HG03575 (cell line): ENCODE results near the gene MEOX2.

Experiments
- ATAC-seq: cut with Tn5 transposase; IDR thresholded peaks from one replicate; pipeline ENCODE4 v1.9.1; 2021; ENCODE audit not compliant: unreplicated experiment, insufficient number of reproducible peaks, low FRiP score; ENCODE audit errors: extremely low read depth

MEOX2 gene

DNA sequence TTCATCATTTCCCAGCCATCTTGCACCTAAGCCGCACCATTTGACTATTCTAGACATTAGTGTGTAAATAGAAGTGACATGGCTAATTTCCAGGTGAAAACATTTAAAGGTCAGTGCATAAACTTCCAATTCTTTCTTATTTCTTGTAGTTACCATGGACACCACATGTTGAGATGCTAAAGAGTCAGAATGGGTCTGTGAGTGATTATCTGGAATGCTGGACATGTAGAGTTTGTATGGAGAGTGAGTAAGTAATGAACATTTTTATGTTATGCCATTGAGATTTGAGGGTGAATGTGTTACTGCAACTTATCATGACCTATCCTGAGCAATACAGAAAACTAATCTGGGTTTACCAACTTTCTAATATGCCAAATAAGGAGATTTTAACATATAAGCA lies 60.4 kb downstream of the MEOX2 start:
- ATAC-seq = no peak

DNA sequence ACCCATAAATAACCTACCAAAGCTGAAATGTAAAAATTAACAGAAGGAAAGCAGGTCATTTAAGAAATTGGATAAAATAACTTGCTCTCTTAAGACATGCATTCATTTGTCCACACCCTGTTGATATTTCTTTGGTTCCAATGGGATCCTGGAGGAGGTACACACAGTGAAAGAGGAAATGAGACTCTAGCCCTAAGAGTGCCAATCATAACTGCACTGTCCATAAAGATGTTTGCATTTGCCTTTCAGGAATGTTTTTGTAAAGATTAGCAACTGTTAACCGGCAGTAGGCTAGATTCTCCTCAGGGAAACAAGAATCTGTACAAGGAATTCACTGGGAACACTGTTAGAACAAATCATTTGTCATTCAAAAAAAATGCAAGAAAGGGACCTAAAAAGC lies 61.0 kb downstream of the MEOX2 start:
- ATAC-seq = no peak

DNA sequence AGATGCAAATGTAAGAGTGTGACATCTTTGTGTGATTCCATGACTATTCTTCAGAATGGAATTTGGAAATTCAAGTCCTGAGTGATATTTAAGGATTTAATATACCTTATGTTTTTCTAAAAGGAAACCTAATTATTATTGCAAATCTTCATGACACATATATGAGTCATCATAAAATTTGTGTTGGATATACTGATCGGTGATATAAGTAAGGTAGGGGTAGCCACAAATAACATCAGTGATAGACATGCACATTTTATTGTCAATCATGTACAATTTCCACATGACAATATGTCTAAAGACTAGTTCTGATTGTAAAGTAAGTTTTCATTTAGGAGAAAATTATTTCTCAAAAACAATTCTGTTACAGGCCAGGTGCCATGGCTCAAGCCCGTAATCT lies 65.0 kb downstream of the MEOX2 start:
- no peak for ATAC-seq

DNA sequence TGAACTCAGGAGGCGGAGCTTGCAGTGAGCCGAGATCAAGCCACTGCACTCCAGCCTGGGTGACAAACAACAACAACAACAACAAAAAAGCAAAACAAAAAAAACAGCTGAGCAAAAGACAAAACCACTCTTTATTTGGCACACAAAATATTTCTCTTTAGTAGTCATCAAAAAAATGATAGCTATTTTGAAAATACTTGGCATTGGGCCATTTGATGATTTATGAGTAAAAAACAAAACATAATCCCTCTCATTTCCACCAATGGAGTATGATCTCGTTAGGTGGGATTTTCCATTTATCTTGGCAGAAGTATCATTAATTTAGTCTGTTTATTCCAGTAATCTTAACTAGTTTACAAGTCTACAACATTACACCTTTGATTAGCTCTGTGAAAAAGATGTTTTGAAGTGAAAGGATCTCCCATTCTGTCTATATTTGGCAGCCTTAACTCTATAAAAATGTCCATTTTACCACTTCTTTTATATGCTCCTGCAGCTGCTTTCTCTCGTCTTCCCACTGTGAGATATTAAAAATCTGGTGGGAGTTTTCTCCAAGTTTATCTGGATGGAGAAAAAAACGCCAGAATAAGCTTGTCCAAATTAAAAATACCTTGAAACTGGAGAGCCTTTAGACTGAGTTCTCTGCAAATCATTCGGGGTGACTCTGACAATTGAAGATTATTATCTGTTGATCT lies 65.8 kb downstream of the MEOX2 start:
- no peak for ATAC-seq

DNA sequence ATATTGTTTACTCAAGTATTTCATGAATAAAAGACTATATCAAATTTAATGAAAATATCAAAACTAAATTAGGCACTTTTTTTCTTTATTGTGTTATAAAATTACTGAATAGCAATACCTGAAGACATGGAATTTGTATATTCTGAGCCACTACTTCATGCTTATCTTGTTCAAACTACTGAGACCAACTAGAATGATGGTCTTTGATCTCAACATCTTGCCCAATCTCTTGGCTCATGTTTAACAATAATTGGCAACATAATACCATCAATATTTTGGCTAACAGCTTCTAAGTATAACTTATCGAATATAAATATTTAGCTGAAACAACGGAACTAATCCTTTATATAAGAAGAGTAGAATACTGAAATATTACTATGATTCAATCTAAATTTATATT lies 68.2 kb downstream of the MEOX2 start:
- ATAC-seq = no peak

DNA sequence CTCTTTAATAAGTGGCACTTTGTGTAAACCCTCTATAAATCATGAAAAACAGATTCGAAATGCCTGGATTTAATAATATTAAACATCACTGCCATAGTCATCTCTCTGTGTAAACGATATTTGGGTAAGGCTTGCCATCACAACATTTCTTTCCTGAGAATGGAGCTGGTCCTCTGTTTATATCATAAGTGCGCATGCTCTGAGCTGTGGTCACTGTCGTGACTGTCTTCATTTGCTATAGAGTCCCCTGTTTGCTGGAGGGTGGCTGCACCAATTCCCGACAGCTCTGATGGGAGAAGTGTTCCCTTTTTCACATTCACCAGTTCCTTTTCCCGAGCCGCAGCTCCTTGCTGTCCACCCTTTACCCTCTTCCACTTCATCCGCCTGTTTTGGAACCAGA lies 74.3 kb downstream of the MEOX2 start:
- ATAC-seq = no peak

DNA sequence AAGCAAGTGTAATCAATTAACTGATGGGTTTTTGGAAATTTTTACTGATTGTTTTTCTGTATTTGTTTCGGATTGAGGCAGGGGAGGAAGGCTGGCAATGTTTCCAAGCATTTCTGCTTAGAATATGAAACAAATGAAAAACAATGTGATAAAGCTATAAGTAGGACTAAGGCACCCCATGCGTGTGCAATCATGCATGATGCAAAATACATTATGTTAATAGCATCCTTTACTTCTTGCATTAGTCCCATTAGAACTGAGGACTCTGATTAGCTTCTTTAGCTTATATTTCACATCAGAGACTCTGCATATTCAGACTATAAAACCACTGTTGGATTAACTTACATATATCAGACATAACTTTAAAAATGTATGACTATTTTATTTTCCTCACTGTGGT lies 76.0 kb downstream of the MEOX2 start:
- no peak for ATAC-seq

DNA sequence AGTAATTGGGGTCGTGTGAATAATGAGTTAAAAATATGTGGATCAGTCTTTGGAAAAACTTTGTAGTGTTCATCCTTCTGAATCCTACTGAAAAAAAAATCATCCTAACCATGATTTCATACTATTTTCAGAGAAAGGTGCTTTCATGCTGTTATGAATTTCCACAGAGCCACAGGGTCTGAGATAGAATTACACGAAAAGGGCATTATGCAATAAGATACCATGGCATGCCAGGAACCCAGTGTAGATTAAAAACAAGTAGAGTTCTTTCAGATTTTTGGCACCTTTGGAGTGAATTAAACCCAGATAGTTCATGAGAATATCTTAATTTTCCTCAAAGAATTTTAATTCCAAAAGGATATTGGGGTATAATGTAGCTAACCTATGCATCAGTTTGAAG lies 77.2 kb downstream of the MEOX2 start:
- ATAC-seq = no peak

DNA sequence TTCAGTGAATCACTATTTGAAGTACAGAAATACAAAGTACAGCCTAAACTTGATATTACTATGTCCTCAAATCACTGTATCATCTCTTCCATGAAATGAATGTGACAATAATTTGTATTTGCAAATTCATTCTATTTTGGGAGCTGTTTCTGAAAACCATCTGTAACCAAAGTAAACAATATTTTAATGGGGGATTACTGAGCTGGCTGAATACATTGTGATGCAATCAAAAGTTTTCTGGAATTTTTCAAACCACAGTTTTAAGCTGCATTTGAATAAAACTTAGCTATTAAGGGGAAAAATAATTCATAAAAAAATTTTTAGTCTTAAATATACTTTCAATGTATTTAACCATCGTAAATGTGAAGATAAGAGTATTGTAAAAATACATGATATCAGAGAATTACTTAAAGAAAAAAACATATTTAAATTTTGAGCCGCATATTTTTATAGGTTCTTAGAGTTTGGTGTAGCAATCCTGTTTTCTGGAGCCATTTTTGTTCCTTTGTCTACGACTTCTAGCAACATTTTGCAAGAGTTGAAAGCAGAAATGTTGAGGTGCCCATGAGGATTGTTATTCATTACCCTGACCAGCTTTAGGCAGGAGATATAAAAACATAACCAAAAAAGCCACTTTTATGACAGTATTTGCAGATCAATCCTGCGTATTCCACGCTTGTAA lies 78.8 kb downstream of the MEOX2 start:
- ATAC-seq = no peak

DNA sequence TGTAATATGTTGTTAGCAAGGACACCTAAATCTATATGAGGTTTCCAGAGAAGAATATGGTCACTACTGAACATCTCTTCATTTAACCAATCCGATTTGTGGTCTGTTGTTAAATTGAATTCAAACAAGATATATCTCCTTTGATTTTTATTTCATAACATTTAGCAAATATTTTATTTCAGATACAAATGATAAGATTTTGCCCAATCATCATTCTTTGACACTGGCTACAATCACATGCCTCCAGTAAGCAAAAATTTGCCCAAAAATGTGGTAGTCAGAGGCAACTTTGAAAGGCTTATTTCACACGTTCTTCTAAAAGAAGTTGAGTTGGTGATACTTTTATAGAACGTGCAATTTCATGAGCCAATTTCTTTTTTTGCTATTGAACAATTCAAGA lies 79.9 kb downstream of the MEOX2 start:
- ATAC-seq = no peak

DNA sequence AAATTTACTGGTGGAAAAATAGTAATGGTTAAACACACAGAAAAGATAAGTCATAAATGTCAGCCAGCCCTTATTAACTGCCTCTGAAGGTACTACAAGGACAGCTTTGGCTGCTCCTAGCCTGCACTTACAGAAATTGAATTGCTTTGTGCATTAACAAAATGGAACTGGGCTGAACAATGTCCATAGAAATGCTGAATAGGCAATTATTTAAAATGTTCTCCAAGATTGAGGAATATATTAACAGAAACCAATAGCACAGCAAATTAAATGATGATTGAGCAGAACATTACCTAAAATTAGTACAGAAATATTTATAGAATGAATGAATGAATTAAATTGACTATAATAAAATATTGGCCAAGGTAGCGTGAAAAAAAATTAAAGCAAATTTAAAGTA lies 82.3 kb downstream of the MEOX2 start:
- no peak for ATAC-seq

DNA sequence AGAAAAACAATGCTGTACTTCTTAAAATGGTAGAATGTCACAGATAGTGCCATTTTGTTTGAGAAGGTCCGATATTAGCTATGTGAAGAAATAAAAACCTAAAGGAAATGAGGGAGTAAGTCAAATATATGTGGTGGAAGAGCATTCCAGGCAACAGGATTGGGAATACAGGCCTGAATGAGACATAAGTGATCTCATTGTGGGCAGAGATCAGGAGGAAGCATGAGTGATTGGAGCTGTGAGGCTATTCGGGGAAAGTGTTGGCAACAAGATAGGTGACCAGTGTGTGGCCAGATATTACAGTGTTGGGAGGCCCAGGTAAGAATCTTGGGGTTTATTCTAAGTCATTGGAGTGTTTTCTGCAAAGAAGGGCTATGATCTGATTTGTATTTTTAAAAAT lies 83.4 kb downstream of the MEOX2 start:
- no peak for ATAC-seq

DNA sequence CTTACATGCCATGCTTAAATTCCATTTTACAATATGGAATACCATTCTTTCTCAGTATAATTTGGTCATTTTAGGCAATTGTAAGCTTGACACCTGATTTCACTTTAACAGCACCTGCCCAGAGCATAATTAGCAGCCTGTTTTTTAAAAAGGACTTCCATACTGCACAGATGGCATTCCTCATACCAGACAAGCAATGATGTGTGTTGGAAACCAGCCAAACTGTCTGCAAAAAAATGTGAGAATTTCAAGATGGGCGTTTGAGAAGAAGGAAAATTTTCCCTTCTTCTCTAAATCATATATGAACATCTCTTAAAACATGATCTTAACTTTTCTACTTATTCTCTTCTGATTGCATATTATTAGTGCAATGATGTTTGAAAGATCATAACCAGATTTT lies 84.2 kb downstream of the MEOX2 start:
- no peak for ATAC-seq

DNA sequence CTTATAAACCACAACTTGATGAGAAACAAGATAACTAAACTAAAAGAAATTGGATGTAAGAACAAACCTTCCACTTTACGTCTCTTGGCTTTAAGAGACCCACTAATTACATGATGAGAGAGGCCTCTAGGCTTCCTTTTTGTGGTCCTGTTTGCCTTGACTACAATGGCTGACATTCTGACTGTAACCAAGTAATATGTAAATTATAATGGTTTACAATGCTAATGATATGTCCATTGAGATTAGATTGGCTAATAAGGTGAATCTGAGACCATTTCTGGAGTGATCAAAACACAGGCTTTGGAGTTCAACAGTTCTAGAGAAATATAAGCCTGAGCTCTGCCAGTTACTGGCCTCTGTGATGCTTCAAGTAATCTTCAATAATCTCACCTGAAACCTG lies 85.3 kb downstream of the MEOX2 start:
- no peak for ATAC-seq

DNA sequence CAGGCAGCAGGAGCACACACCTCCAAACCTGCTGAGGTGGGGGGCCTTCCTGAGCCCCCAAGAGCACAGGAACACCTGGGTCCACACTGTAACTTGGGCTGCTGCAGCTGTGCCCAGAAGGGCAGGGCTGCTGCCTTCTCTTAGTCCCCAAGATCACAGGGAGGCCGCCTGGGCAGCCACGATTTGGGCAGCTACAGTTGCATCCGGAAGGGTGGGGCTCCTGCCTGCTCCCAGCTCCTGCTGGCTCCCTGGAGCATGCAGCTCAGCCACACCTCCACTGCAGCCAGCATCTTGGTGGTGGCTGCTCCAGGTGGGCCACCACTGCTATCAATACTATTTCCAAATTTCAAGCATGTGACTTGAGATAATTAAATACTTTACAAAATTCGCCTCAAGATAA lies 86.2 kb downstream of the MEOX2 start:
- ATAC-seq = no peak

DNA sequence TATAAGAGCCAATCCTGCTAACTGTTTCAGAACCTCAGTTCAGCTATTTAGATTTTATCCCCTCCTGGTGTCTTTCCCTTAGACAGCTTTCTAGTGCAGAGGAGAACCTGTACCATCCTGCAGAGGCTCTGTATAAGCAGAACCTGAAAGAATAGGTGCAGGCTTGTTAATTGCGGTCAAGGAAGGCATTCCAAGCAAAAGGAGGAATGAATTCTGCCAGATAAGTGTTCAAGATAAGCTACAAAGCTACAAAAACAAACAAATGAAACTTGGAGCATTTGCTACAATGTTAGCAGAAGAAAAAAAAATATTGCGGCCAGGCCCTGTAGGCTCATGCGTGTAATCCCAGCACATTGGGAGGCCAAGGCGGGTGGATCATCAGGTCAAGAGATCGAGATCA lies 92.0 kb downstream of the MEOX2 start:
- ATAC-seq = no peak

DNA sequence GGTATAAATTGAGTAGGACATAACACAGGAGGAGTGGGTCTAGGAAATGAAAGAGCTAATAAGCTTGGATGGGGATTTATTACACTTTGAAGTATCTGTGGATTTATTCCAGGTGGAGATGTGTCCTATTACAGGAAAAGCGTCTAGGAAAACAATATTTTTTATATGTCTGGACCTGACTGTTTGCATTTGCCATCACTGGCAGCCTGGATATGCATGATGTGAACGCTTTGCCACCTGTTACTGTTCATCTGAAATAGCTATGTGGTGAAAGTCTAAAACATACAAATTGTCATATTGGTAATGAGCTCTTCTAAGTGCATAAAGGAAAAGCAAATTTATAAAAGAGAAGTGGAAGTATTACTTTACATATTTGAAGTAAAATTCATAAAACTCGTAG lies 93.1 kb downstream of the MEOX2 start:
- no peak for ATAC-seq

DNA sequence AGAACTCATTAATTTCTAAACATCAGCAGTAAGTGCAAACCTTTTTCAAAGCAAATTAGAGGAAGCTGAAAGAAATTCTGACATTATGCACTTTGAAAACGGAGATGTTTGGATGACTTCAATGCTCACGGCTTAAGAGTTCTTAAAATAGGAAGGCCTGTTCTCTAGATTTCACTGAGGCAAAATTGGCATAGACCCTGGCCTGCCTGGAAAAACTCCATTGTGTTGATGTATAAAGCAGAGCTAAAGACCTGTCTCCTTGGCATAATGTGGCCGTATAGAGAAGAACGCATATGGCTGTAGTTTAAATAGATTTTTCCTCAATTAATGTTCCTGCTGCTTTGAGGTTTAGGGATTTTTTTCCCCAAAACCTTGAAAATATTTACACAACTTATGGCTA lies 100.2 kb downstream of the MEOX2 start:
- ATAC-seq = no peak

DNA sequence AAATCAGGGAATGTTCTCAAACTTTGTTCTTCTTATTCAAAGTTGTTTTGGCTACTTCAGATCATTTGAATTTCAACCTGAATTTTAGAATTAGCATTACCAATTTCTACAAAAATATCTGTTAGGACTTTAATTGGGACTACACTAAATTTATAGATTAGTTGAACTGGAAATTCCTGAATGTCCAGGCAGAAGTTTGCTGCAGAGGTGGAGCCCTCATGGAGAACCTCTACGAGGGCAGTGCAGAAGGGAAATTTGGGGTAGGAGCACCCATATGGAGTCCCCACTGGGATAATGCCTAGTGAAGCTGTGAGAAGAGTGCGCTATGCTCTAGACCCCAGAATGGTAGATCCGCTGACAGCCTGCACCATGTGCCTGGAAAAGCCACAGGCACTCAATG lies 101.9 kb downstream of the MEOX2 start:
- no peak for ATAC-seq

DNA sequence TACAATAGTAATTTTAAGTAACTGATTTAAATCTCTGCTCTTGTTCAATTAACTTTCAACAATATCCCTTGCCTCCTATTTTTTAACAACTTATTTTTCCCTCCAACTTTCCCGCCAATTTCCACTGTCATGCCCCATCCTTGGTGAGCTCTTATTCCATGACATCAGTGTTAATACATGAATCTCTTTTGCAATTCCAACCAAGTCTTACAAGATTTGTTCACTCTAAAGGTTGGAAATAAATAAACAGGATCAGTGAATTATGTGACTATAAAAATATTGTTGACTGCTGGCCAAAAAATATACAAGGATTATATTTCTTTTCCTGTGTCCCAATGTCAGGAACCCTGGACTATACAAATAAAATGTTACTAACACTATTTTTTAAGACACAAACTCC lies 103.7 kb downstream of the MEOX2 start:
- no peak for ATAC-seq

DNA sequence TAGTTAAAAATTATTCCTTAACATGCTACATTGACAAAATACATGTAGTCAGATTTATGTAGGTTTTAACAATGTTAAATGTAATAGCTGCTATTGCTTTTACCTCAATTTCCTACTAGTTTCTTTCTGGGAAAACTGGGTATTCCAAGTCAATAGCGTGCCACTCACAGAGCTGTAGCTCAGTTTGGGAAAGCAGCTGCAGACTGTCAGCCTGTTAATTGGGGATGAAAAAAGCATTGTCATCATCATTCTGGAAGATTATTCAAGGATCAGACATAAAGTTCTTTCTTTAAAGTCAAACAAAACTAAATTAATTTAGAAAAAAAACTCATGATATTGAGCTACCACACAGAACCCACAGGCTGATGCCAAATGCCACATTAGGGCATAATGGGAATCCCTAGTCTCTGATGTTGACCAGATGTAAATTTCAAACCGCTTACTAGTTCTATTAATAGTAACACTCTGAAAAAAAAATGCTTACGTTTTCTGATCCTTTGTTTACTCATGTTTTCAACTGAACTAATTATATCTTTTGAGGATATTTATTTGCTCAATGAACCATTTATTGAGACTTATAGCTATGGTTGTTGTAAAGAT lies 105.0 kb downstream of the MEOX2 start:
- ATAC-seq = no peak
